Tibial nerve (tissue), 4 donors: Measurements from ENCODE around the gene TRIM25. TPM values are rescaled to one million over a fixed set of nuclear protein-coding genes. Genes with fewer than 3 reads are reported as not detected.

Experiments
- DNase-seq, 2 donors: peaks; one replicate each; pipeline ENCODE4 v3.0.0-alpha.2; 2019; ENCODE audit warnings: low spot score in 2 of 2
- H3K27ac ChIP-seq, 4 donors: fragments of 200-600 bp; sonication (generic) in 3 of 4; one replicate each; pipeline ENCODE4 v1.5.1; 2017 to 2019; ENCODE audit warnings: mild to moderate bottlenecking in 1 of 4
- H3K27me3 ChIP-seq, 2 donors: fragments of 200-600 bp; sonication (generic) in 1 of 2; one replicate each; pipeline versions ENCODE4 v1.5.1 to v1.6.0; 2017 to 2019
- H3K36me3 ChIP-seq, 3 donors: fragments of 200-600 bp; sonication (generic); one replicate each; pipeline ENCODE4 v1.5.1; 2018 to 2019
- H3K4me1 ChIP-seq, 4 donors: fragments of 200-600 bp; sonication (generic) in 3 of 4; one replicate each; pipeline ENCODE4 v1.5.1; 2017 to 2019
- H3K4me3 ChIP-seq, 4 donors: fragments of 200-600 bp; sonication (generic) in 3 of 4; one replicate each; pipeline ENCODE4 v1.5.1; 2017 to 2019; ENCODE audit warnings: mild to moderate bottlenecking in 1 of 4, moderate library complexity in 1 of 4
- H3K9me3 ChIP-seq, 4 donors: fragments of 200-600 bp; sonication (generic) in 3 of 4; one replicate each; pipeline ENCODE4 v1.5.1; 2017 to 2019
- EP300 ChIP-seq, 2 donors: sonication (generic); formaldehyde crosslinking; IDR thresholded peaks; one replicate each; pipeline ENCODE4 v1.6.1; 2017; ENCODE audit warnings: antibody characterized with exemption in 2 of 2, mild to moderate bottlenecking in 1 of 2
- POLR2A ChIP-seq, 2 donors: fragments of 450-650 bp; IDR thresholded peaks; one replicate each; pipeline ENCODE4 v1.6.1; 2017; ENCODE audit warnings: antibody characterized with exemption in 2 of 2, mild to moderate bottlenecking in 2 of 2, moderate library complexity in 2 of 2
- WGBS, 2 donors: methylation state at CpG; one replicate each; pipeline ENCODE4 v1.1.5; 2018; 5-methylcytosine and 5-hydroxymethylcytosine counted together
- total RNA-seq, 4 donors: library from RNA; depleted of rRNA; stranded (reverse); fragments of >200 nt; gene quantifications; one replicate each; pipeline ENCODE4 v1.1.0, GENCODE V29; 2016
- TF ChIP-seq, protein P1 (sequence below), 5 experiments: fragments of 200-600 bp in 3 of 5; fragments of 450-650 bp in 2 of 5; sonication (generic) in 3 of 5; IDR thresholded peaks; one replicate each; pipeline ENCODE4 v1.5.1; 2016 to 2019; ENCODE audit warnings: antibody characterized with exemption in 5 of 5, mild to moderate bottlenecking in 3 of 5, moderate library complexity in 2 of 5

TRIM25 gene
- total RNA-seq, 4 donors from 2014 or later: 19.9 to 49.2 (median 31.5) TPM

DNA sequence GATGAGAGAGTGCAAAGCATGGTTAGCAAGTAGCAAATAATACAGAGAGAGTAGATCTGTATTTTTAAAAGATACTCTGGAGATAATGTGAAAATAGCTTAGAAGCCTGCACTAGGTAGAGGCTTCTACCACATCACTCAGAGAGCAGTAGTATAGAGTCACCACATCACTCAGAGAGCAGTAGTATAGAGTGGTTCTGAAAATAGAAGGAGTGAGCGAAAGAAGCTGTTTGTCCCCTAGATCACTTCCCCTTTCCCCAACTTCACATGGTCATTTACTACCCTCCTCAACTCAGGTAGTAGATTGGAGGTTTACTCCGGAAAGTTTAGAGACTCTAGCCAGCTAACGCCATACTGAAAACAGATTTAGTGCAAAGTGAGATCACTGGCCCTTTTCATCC is 62.8 kb downstream of the TRIM25 start:
- Histone ChIP-seq H3K36me3 (peaks cover 0 to 59% (median 0%) of the 10 kb centered on the region in 3 donors), H3K27me3 (no peaks in the 10 kb centered on the region), H3K4me3 (no peak overlapping the region), H3K9me3 (no peaks in the 10 kb centered on the region), H3K27ac (no peak overlapping the region), H3K4me1 (no peaks in the 10 kb centered on the region)
- no peak for TF ChIP-seq EP300 (IDR thresholded peaks at IDR 0.05)
- WGBS, 2 donors: 79 to 89% methylated on average over 3 of the region's 3 CpGs
- DNase-seq: no peak

DNA sequence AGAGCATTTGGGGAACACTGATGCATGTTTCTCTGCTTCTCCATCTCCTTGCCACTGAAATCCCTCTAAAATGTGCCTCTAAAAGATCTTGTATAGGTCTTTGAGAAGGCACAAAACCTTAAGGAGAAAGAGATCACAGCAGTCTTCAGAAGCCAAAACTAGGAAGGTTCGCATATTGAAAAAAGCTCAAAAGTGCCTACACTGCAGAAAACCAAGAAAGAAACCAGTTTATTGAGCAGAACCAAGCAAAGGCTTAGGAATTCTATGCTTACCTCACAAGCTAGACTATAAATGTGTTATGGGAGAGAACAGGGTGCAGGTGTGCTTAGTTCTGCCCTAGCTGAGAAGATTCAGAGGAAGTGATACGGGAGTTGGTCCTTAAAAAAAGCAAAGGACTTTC is 63.3 kb downstream of the TRIM25 start:
- no peak overlapping the region for H3K4me3 ChIP-seq
- no peaks in the 10 kb centered on the region for H3K4me1 ChIP-seq
- DNase-seq: no peak
- TF ChIP-seq EP300 (IDR thresholded peaks at IDR 0.05) (no peak), POLR2A (IDR thresholded peaks at IDR 0.05) (no peak)
- TF ChIP-seq, protein P1, sequence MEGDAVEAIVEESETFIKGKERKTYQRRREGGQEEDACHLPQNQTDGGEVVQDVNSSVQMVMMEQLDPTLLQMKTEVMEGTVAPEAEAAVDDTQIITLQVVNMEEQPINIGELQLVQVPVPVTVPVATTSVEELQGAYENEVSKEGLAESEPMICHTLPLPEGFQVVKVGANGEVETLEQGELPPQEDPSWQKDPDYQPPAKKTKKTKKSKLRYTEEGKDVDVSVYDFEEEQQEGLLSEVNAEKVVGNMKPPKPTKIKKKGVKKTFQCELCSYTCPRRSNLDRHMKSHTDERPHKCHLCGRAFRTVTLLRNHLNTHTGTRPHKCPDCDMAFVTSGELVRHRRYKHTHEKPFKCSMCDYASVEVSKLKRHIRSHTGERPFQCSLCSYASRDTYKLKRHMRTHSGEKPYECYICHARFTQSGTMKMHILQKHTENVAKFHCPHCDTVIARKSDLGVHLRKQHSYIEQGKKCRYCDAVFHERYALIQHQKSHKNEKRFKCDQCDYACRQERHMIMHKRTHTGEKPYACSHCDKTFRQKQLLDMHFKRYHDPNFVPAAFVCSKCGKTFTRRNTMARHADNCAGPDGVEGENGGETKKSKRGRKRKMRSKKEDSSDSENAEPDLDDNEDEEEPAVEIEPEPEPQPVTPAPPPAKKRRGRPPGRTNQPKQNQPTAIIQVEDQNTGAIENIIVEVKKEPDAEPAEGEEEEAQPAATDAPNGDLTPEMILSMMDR (IDR thresholded peaks at IDR 0.05): no peak
- no peaks in the 10 kb centered on the region for H3K27me3 ChIP-seq
- H3K27ac ChIP-seq: no peak overlapping the region
- WGBS, 2 donors: 92 to 95% methylated on average over 2 of the region's 2 CpGs
- H3K9me3 ChIP-seq: no peaks in the 10 kb centered on the region
- peaks cover 0 to 59% (median 0%) of the 10 kb centered on the region in 3 donors for H3K36me3 ChIP-seq

DNA sequence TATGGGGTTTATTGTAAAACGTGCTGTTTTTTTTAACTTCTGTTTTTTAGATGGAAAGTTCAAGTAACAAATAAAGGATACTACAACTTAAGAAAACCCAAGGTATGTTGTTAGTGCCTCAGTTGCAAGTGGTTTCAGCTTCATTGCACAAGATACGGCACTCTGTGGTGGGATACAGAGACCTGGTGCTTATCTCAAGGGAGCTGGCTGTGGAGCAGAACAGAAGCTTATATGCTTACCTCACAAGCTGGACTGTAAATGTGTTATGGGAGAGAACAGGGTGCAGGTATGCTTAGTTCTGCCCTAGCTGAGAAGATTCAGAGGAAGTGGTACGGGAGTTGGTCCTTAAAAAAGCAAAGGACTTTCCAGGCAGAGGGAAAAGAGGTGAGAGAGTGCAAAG is 64.7 kb downstream of the TRIM25 start:
- Histone ChIP-seq H3K27ac (no peak overlapping the region), H3K36me3 (peaks cover 0 to 56% (median 0%) of the 10 kb centered on the region in 3 donors), H3K4me1 (no peaks in the 10 kb centered on the region), H3K27me3 (no peaks in the 10 kb centered on the region), H3K4me3 (no peak overlapping the region), H3K9me3 (no peaks in the 10 kb centered on the region)
- no peak for TF ChIP-seq POLR2A (IDR thresholded peaks at IDR 0.05)
- no peak for TF ChIP-seq EP300 (IDR thresholded peaks at IDR 0.05)
- TF ChIP-seq, protein P1 (IDR thresholded peaks at IDR 0.05): no peak
- WGBS, 2 donors: 72 to 87% methylated on average over 3 of the region's 3 CpGs
- DNase-seq: no peak

DNA sequence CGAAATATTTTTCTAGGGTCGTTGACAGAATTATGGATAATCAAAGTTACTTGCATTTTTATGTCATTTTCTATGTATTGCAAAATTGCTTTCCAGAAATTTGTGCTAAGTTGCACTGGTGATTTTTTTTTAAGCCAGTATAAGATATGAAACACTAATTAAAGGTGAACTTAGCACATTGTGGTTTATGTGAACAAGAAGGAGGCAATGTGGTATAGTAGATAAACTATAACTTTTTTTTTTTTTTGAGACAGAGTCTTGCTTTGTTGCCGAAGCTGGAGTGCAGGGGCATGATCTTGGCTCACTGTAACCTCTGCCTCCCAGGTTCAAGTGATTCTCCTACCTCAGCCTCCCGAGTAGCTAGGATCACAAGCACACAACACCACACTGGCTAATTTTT is 66.7 kb downstream of the TRIM25 start:
- H3K36me3 ChIP-seq: peaks cover 0 to 55% (median 0%) of the 10 kb centered on the region in 3 donors

DNA sequence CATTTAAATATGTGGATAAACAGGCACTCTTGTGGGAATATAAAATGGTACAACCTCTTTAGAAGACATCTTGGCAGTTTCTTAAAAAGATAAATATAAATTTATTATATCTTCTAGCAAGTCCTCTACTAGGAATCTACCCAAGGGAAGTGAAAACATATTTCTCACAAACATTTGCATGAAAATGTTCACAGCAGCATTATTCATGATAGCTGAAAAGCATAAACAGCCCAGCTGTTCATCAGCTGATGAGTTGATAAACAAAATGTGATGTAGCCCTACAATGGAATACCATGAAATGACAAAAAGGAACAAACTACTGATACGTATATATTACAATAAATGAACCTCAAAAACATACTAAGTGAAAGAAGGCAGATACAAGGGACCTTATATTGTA is 67.9 kb downstream of the TRIM25 start:
- Histone ChIP-seq H3K27ac (no peak overlapping the region), H3K9me3 (no peaks in the 10 kb centered on the region), H3K4me3 (no peak overlapping the region), H3K36me3 (peaks cover 0 to 44% (median 0%) of the 10 kb centered on the region in 3 donors), H3K27me3 (no peaks in the 10 kb centered on the region), H3K4me1 (no peaks in the 10 kb centered on the region)
- 91 to 100% methylated on average over 1 of the region's 1 CpG for WGBS, 2 donors
- TF ChIP-seq, protein P1 (IDR thresholded peaks at IDR 0.05): no peak
- DNase-seq: no peak

More for the DNA sequence above, 66.7 kb downstream of the TRIM25 start:
- no peak overlapping the region for H3K27ac ChIP-seq
- no peaks in the 10 kb centered on the region for H3K9me3 ChIP-seq
- TF ChIP-seq POLR2A (IDR thresholded peaks at IDR 0.05): no peak
- no peak for TF ChIP-seq EP300 (IDR thresholded peaks at IDR 0.05)
- TF ChIP-seq, protein P1 (IDR thresholded peaks at IDR 0.05): no peak
- no peaks in the 10 kb centered on the region for H3K4me1 ChIP-seq
- H3K4me3 ChIP-seq: no peak overlapping the region
- no peak for DNase-seq
- no peaks in the 10 kb centered on the region for H3K27me3 ChIP-seq
- 80 to 86% methylated on average over 4 of the region's 4 CpGs for WGBS, 2 donors

DNA sequence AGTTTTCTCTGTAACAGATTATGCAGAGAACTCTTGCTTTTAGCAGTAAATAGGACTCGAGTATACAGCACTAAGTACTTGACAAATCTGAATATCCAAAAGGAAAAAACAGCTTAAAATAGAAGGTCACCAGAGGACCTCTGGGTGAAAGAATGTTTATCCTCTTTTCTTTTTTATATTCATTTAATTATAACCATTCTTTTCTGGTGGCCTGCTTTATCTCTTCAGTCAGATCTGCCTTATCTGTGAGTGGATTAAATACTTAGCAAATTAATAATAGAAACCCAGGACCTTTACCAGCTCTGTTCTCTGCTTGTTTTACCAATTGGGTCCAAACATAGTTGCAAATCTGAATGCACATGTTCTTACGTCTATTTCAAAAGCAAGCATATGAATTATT is 71.3 kb downstream of the TRIM25 start:
- H3K4me3 ChIP-seq: no peak overlapping the region
- H3K27ac ChIP-seq: no peak overlapping the region
- H3K9me3 ChIP-seq: no peaks in the 10 kb centered on the region
- TF ChIP-seq POLR2A (IDR thresholded peaks at IDR 0.05): no peak
- no peak for TF ChIP-seq EP300 (IDR thresholded peaks at IDR 0.05)
- TF ChIP-seq, protein P1 (IDR thresholded peaks at IDR 0.05): no peak
- no peaks in the 10 kb centered on the region for H3K27me3 ChIP-seq
- WGBS, 2 donors: 64 to 69% methylated on average over 2 of the region's 2 CpGs
- DNase-seq: no peak
- H3K4me1 ChIP-seq: peaks cover 0 to 1% (median 0%) of the 10 kb centered on the region in 4 donors
- peaks cover 0 to 29% (median 0%) of the 10 kb centered on the region in 3 donors for H3K36me3 ChIP-seq
